Keratinocyte (primary cell): Measurements from ENCODE around the gene GRM7. TPM values are rescaled to one million over a fixed set of nuclear protein-coding genes. Genes with fewer than 3 reads are reported as not detected.

ENCODE experiments used
- DNase-seq: peaks from one replicate; pipeline ENCODE4 v3.0.0-alpha.2; 2011; ENCODE audit warnings: low read depth, missing footprints, low spot score
- FAIRE-seq: peaks from 2 replicates; lab custom pipeline; 2011; peaks lifted over from hg19 to GRCh38; lab: Jason Lieb, UNC
- H2AFZ ChIP-seq: 2 replicates; pipeline ENCODE4 v1.6.0; 2012; ENCODE audit warnings: low read length, control low read depth, inconsistent platforms; ENCODE audit not compliant: control insufficient read depth
- H3K27ac ChIP-seq: 2 replicates; pipeline ENCODE4 v1.5.1; 2011; ENCODE audit warnings: low read length; ENCODE audit not compliant: control insufficient read depth, insufficient read depth
- H3K27me3 ChIP-seq: 3 replicates; pipeline ENCODE4 v1.6.0; 2011; ENCODE audit warnings: low read length; ENCODE audit not compliant: control insufficient read depth, insufficient read depth; ENCODE audit errors: extremely low read depth
- H3K36me3 ChIP-seq, 2 experiments: 2 replicates in 1 of 2; 3 replicates in 1 of 2; pipeline ENCODE4 v1.5.1; 2011; ENCODE audit warnings: low read length in 2 of 2, mild to moderate bottlenecking in 1 of 2; ENCODE audit not compliant: control insufficient read depth in 2 of 2, insufficient read depth in 2 of 2; ENCODE audit errors: extremely low read depth in 1 of 2
- H3K4me1 ChIP-seq: 3 replicates; pipeline ENCODE4 v1.5.1; 2011; ENCODE audit warnings: low read length; ENCODE audit not compliant: control insufficient read depth, insufficient read depth; ENCODE audit errors: extremely low read depth
- H3K4me2 ChIP-seq: 3 replicates; pipeline ENCODE4 v1.6.0; 2011; ENCODE audit warnings: low read depth, low read length; ENCODE audit not compliant: control insufficient read depth, insufficient read depth; ENCODE audit errors: extremely low read depth
- H3K4me3 ChIP-seq, 3 experiments: fragments of 200-600 bp in 1 of 3; sonication (generic) in 1 of 3; 2 replicates in 2 of 3; 3 replicates in 1 of 3; pipeline ENCODE4 v1.5.1; 2011 to 2016; ENCODE audit warnings: low read length in 3 of 3, mild to moderate bottlenecking in 3 of 3, control low read depth in 2 of 3, inconsistent platforms in 1 of 3, low read depth in 1 of 3, mixed read lengths in 1 of 3, mixed run types in 1 of 3, moderate library complexity in 1 of 3; ENCODE audit not compliant: control insufficient read depth in 2 of 3, insufficient read depth in 2 of 3; ENCODE audit errors: extremely low read depth in 1 of 3
- H3K79me2 ChIP-seq: 2 replicates; pipeline ENCODE4 v1.6.0; 2012; ENCODE audit warnings: low read length; ENCODE audit not compliant: control insufficient read depth, insufficient read depth
- H3K9ac ChIP-seq: 3 replicates; pipeline ENCODE4 v1.6.0; 2011; ENCODE audit warnings: low read length; ENCODE audit not compliant: control insufficient read depth, insufficient read depth; ENCODE audit errors: extremely low read depth
- H3K9me1 ChIP-seq: 3 replicates; pipeline ENCODE4 v1.6.0; 2011; ENCODE audit warnings: low read length; ENCODE audit not compliant: control insufficient read depth, insufficient read depth; ENCODE audit errors: extremely low read depth
- H3K9me3 ChIP-seq: 2 replicates; pipeline ENCODE4 v1.5.1; 2012; ENCODE audit warnings: low read depth, low read length; ENCODE audit not compliant: control insufficient read depth
- H4K20me1 ChIP-seq: 3 replicates; pipeline ENCODE4 v1.6.0; 2011; ENCODE audit warnings: low read length; ENCODE audit not compliant: control insufficient read depth, insufficient read depth; ENCODE audit errors: extremely low read depth
- EZH2 ChIP-seq: IDR thresholded peaks from one replicate; pipeline ENCODE4 v1.6.1; 2012; ENCODE audit warnings: inconsistent platforms, mild to moderate bottlenecking, low read length, moderate library complexity
- dilution Hi-C: fragments of 300-500 bp; cut with MboI; formaldehyde crosslinking; loops from one replicate; pipeline ENCODE4 v1.7.0; 2020; ENCODE audit warnings: low sequenced_read_pairs; ENCODE audit not compliant: extremely low pct_ligation_motif_present
- polyA plus RNA-seq, 5 experiments: library from polyadenylated mRNA; depleted of rRNA in 3 of 5; stranded (reverse) in 3 of 5; stranded (forward) in 1 of 5; unstranded in 1 of 5; fragments of >200 nt; gene quantifications; 1 replicate in 1 of 5; 2 replicates in 3 of 5; 3 replicates in 1 of 5; pipeline versions ENCODE4 v1.2.1 to v1.2.3, GENCODE V29; 2011 to 2012; ENCODE audit warnings: missing spikeins in 2 of 5, low read depth in 1 of 5, low replicate concordance in 1 of 5
- TF ChIP-seq, protein P1 (sequence below), 3 experiments: IDR thresholded peaks in 1 of 3; conservative IDR thresholded peaks in 1 of 3; optimal IDR thresholded peaks in 1 of 3; 2 replicates in 2 of 3; 3 replicates in 1 of 3; pipeline versions ENCODE3 to v1.5.1; 2011; ENCODE audit warnings: low read length in 3 of 3, mild to moderate bottlenecking in 3 of 3, moderate library complexity in 2 of 3, control low read depth in 1 of 3, inconsistent platforms in 1 of 3; ENCODE audit not compliant: insufficient read depth in 2 of 3; ENCODE audit errors: extremely low read depth in 1 of 3

Gene GRM7
- polyA plus RNA-seq, 1 donor (not counting 4 experiments of a cell fraction or from before 2014, with no cell fraction given) = not detected

DNA sequence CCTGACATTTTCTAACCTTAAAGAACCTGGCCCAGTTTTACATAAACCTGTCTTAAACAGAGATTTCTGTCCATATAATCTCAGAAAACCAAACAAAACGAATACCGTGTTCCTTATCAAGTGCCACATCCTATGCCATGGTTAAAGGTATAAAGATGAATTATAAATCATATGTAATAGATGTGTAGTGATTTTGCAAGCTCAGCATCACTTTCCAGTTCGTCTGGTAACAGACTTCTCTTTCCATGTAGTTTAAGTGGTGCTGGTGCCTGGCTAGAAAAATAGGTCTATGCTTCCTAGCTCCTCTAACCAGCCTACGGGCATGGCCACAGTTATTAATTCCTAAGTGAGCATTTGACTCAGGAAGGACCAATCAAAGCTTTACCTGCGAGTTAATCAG is 3.4 kb upstream of the GRM7 start:
- H3K79me2 ChIP-seq = no peaks in the 10 kb centered on the region
- H3K9me3 ChIP-seq = no peaks in the 10 kb centered on the region
- no peak overlapping the region for H3K27ac ChIP-seq
- TF ChIP-seq, protein P1, sequence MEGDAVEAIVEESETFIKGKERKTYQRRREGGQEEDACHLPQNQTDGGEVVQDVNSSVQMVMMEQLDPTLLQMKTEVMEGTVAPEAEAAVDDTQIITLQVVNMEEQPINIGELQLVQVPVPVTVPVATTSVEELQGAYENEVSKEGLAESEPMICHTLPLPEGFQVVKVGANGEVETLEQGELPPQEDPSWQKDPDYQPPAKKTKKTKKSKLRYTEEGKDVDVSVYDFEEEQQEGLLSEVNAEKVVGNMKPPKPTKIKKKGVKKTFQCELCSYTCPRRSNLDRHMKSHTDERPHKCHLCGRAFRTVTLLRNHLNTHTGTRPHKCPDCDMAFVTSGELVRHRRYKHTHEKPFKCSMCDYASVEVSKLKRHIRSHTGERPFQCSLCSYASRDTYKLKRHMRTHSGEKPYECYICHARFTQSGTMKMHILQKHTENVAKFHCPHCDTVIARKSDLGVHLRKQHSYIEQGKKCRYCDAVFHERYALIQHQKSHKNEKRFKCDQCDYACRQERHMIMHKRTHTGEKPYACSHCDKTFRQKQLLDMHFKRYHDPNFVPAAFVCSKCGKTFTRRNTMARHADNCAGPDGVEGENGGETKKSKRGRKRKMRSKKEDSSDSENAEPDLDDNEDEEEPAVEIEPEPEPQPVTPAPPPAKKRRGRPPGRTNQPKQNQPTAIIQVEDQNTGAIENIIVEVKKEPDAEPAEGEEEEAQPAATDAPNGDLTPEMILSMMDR (optimal IDR thresholded peaks at IDR 0.05 in 1 of 3, IDR thresholded peaks at IDR 0.05 in 1 of 3, conservative IDR thresholded peaks at IDR 0.05 in 1 of 3; ENCODE audit: extremely low read depth in 1 of 3, insufficient read depth in 2 of 3, low read length in 3 of 3) = no peak
- TF ChIP-seq EZH2 = no peak
- H3K4me2 ChIP-seq = no peak overlapping the region
- H3K4me3 ChIP-seq = no peak overlapping the region
- H2AFZ ChIP-seq = no peak overlapping the region
- no peaks in the 10 kb centered on the region for H3K9me1 ChIP-seq
- no peak for FAIRE-seq
- H3K4me1 ChIP-seq = no peaks in the 10 kb centered on the region
- H3K9ac ChIP-seq = no peak overlapping the region
- no peaks in the 10 kb centered on the region for H4K20me1 ChIP-seq
- peaks cover 25% of the 10 kb centered on the region for H3K27me3 ChIP-seq
- no peaks in the 10 kb centered on the region for H3K36me3 ChIP-seq
- dilution Hi-C loops = no loop called here
- no peak for DNase-seq

DNA sequence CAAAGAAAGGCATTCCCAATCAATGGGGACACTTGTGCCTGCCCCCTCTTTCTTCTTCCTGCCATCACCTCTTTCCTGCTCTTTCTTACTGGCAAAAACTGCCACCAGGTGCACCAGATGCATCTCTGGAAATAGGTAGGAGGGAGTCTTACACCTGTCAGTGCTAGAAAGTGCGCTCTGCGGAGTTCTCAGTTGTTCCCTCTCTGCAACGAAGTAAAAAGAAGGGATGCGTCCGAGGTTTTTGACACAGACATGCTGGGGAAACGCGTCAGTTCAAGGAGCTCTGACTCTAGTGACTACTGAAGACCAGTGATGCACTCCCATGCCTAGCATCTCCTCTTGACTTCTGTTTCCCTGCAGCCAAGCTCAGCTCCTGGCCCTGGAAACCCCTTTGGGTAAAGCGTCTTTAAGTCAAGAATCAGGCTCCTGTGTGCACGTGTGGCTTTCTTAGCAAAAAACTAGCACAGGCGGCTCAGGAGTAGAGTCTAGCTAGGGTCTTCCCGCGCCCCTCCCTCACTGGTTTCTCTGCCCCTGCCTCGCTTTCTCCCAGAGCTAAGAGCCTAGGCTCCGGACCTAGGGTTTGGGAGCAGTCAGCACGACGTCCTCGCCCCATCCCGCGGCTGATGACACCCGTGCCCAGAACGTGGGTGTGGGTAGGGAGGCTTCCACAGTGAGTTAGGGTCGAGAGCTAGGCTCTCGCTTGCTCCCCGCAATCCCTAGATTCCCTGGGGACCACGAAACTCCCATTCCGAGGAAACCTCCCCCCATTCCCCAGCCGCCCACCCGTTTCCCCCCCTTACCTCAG is 564 bp upstream of the GRM7 start:
- dilution Hi-C loops = no loop called here
- TF ChIP-seq, protein P1 (optimal IDR thresholded peaks at IDR 0.05 in 1 of 3, IDR thresholded peaks at IDR 0.05 in 1 of 3, conservative IDR thresholded peaks at IDR 0.05 in 1 of 3; ENCODE audit: extremely low read depth in 1 of 3, insufficient read depth in 2 of 3, low read length in 3 of 3) = no peak
- TF ChIP-seq EZH2 = no peak
- FAIRE-seq = no peak

More for the DNA sequence above, 564 bp upstream of the GRM7 start:
- no peak for DNase-seq
- no peaks in the 10 kb centered on the region for H3K79me2 ChIP-seq
- H2AFZ ChIP-seq = no peak overlapping the region
- H3K4me3 ChIP-seq = no peak overlapping the region
- no peak overlapping the region for H3K9ac ChIP-seq
- H3K27me3 ChIP-seq = peaks cover 39% of the 10 kb centered on the region
- no peak overlapping the region for H3K4me2 ChIP-seq
- H3K4me1 ChIP-seq = no peaks in the 10 kb centered on the region
- no peaks in the 10 kb centered on the region for H3K9me3 ChIP-seq
- H4K20me1 ChIP-seq = no peaks in the 10 kb centered on the region
- no peak overlapping the region for H3K27ac ChIP-seq
- no peaks in the 10 kb centered on the region for H3K36me3 ChIP-seq
- no peaks in the 10 kb centered on the region for H3K9me1 ChIP-seq
